Glutamatergic neuron (in vitro differentiated cells): ENCODE measurements around the gene NPW. TPM values are rescaled to one million over a fixed set of nuclear protein-coding genes. Genes with fewer than 3 reads are reported as not detected.

Source experiments
- DNase-seq: peaks from one replicate; pipeline ENCODE4 v3.0.0; 2022
- H3K27ac Mint-ChIP-seq: one replicate; pipeline ENCODE4 v1.8.0; 2020; ENCODE audit warnings: mild to moderate bottlenecking, mixed read lengths, inconsistent platforms; ENCODE audit not compliant: unreplicated experiment
- H3K27me3 Mint-ChIP-seq: one replicate; pipeline ENCODE4 v1.8.0; 2020; ENCODE audit warnings: mild to moderate bottlenecking, moderate library complexity, mixed read lengths, inconsistent platforms; ENCODE audit not compliant: unreplicated experiment
- H3K36me3 Mint-ChIP-seq: one replicate; pipeline ENCODE4 v1.8.0; 2020; ENCODE audit warnings: mild to moderate bottlenecking, mixed read lengths, inconsistent platforms; ENCODE audit not compliant: unreplicated experiment
- H3K4me1 Mint-ChIP-seq: one replicate; pipeline ENCODE4 v1.8.0; 2020; ENCODE audit warnings: mild to moderate bottlenecking, low read depth, mixed read lengths, inconsistent platforms; ENCODE audit not compliant: unreplicated experiment
- H3K4me3 Mint-ChIP-seq: one replicate; pipeline ENCODE4 v1.8.0; 2020; ENCODE audit warnings: mild to moderate bottlenecking, mixed read lengths, inconsistent platforms; ENCODE audit not compliant: unreplicated experiment
- H3K9me3 Mint-ChIP-seq: one replicate; pipeline ENCODE4 v1.8.0; 2020; ENCODE audit warnings: mild to moderate bottlenecking, moderate library complexity, mixed read lengths, inconsistent platforms; ENCODE audit not compliant: unreplicated experiment
- CTCF ChIP-seq: fragments of 200-600 bp; sonication (generic); IDR thresholded peaks from one replicate; pipeline ENCODE4 v1.5.0; 2021; ENCODE audit not compliant: partially characterized antibody, unreplicated experiment
- total RNA-seq: library from RNA; stranded (reverse); fragmentation: NEBNext Ultra II Directional; extraction: Animal tissue kit (Norgen Biotek cat#: 25700); gene quantifications from one replicate; pipeline ENCODE4 v1.2.1, GENCODE V29; 2021; ENCODE audit not compliant: unreplicated experiment

The NPW gene
- total RNA-seq, 1 donor from 2014 or later: 0.91 TPM

GRCh38 chr16:2061023-2061422, 41.4 kb downstream of the NPW start:
- DNase-seq: no peak
- no peak overlapping the region for H3K27ac Mint-ChIP-seq
- peaks cover 2% of the 10 kb centered on the region for H3K36me3 Mint-ChIP-seq
- peaks cover 13% of the 10 kb centered on the region for H3K9me3 Mint-ChIP-seq
- H3K27me3 Mint-ChIP-seq: peaks cover 7% of the 10 kb centered on the region
- H3K4me3 Mint-ChIP-seq: no peak overlapping the region
- no peak for TF ChIP-seq CTCF
- H3K4me1 Mint-ChIP-seq: peaks cover 3% of the 10 kb centered on the region

GRCh38 chr16:2061526-2061925, 41.9 kb downstream of the NPW start:
- no peak for DNase-seq
- Mint-ChIP-seq H3K4me1 (peaks cover 3% of the 10 kb centered on the region), H3K27me3 (peaks cover 7% of the 10 kb centered on the region)

GRCh38 chr16:2062801-2063200, 43.2 kb downstream of the NPW start:
- no peak for DNase-seq
- Mint-ChIP-seq H3K36me3 (peaks cover 4% of the 10 kb centered on the region), H3K9me3 (peaks cover 11% of the 10 kb centered on the region), H3K27ac (no peak overlapping the region), H3K27me3 (peaks cover 7% of the 10 kb centered on the region), H3K4me3 (no peak overlapping the region), H3K4me1 (peaks cover 3% of the 10 kb centered on the region)
- TF ChIP-seq CTCF: no peak

More at GRCh38 chr16:2061526-2061925, 41.9 kb downstream of the NPW start:
- Mint-ChIP-seq H3K27ac (no peak overlapping the region), H3K36me3 (peaks cover 4% of the 10 kb centered on the region), H3K9me3 (peaks cover 13% of the 10 kb centered on the region), H3K4me3 (peak overlapping the region; percentile 64)
- TF ChIP-seq CTCF: no peak

- H3K36me3 Mint-ChIP-seq: peaks cover 4% of the 10 kb centered on the region
- H3K4me1 Mint-ChIP-seq: no peaks in the 10 kb centered on the region
- peaks cover 6% of the 10 kb centered on the region for H3K9me3 Mint-ChIP-seq
- no peak for TF ChIP-seq CTCF
- no peak for DNase-seq
- H3K4me3 Mint-ChIP-seq: peak overlapping the region; percentile 72
- peaks cover 3% of the 10 kb centered on the region for H3K27me3 Mint-ChIP-seq
- H3K27ac Mint-ChIP-seq: no peak overlapping the region
Measured at GRCh38 chr16:2063861-2064260, 44.3 kb downstream of the NPW start.

GRCh38 chr16:2064368-2064945, 44.9 kb downstream of the NPW start:
- Mint-ChIP-seq H3K27me3 (peaks cover 3% of the 10 kb centered on the region), H3K4me3 (no peak overlapping the region), H3K27ac (no peak overlapping the region), H3K9me3 (peaks cover 6% of the 10 kb centered on the region), H3K4me1 (no peaks in the 10 kb centered on the region), H3K36me3 (peaks cover 4% of the 10 kb centered on the region)
- TF ChIP-seq CTCF: no peak
- no peak for DNase-seq
